ENCODE measurements around the gene RPS24. TPM values are rescaled to one million over a fixed set of nuclear protein-coding genes. Genes with fewer than 3 reads are reported as not detected.
A peak's percentile ranks its signal among the peaks of the same experiment; 100 is the strongest.

The RPS24 gene
- total RNA-seq, 4 donors from 2014 or later = 1,742 to 3,992 (median 2,045) TPM

DNA sequence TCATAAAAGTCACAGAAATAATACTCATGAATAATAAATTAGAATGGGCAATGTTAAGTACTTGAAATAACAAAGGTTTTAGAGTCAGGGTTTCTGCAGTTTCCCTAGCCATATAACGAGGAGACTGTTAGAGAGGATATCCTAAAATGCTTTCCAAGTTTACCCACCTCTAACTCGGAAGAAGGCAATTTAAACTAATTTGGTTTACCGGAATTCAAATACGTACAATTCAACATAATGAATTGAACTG, 351 bp upstream of the RPS24 start:
- intact Hi-C loops (cut with DNase I) = no loop called here
- no peak for DNase-seq
- peak overlapping the region in 2 of 3 donors; percentile 13 to 80 for H3K4me3 ChIP-seq (replicated peaks in 1 of 3)
- H3K36me3 ChIP-seq = peaks cover 29 to 30% of the 10 kb centered on the region in 2 donors
- peak overlapping the region in 2 of 3 donors; percentile 53 to 73 for H3K27ac ChIP-seq
- WGBS, 2 donors = 1% methylated on average over 4 of the region's 4 CpGs
- H3K4me1 ChIP-seq = peaks cover 20 to 21% of the 10 kb centered on the region in 2 donors
- no peaks in the 10 kb centered on the region for H3K27me3 ChIP-seq
- no peaks in the 10 kb centered on the region for H3K9me3 ChIP-seq
- TF ChIP-seq, protein P1, sequence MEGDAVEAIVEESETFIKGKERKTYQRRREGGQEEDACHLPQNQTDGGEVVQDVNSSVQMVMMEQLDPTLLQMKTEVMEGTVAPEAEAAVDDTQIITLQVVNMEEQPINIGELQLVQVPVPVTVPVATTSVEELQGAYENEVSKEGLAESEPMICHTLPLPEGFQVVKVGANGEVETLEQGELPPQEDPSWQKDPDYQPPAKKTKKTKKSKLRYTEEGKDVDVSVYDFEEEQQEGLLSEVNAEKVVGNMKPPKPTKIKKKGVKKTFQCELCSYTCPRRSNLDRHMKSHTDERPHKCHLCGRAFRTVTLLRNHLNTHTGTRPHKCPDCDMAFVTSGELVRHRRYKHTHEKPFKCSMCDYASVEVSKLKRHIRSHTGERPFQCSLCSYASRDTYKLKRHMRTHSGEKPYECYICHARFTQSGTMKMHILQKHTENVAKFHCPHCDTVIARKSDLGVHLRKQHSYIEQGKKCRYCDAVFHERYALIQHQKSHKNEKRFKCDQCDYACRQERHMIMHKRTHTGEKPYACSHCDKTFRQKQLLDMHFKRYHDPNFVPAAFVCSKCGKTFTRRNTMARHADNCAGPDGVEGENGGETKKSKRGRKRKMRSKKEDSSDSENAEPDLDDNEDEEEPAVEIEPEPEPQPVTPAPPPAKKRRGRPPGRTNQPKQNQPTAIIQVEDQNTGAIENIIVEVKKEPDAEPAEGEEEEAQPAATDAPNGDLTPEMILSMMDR (IDR thresholded peaks at IDR 0.05) = no peak
- no peak for TF ChIP-seq POLR2A (IDR thresholded peaks at IDR 0.05)

DNA sequence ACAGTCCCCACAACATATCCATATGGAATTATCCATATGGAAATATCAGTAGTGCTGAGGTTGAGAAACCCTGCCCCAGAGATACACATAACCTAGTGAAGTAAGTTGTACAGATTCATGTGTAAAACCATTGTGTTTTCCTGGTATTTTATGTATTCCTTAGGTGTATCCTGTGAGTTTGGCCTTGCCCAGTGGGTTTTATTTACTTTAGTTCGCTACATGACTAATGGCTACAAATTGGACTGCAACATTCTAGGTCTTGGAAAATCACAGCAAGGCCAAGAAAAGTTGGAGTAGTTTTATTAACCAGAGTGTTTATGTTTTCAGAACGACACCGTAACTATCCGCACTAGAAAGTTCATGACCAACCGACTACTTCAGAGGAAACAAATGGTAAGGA, 1.4 kb downstream of the RPS24 start:
- Histone ChIP-seq H3K36me3 (peaks cover 46 to 47% of the 10 kb centered on the region in 2 donors), H3K4me3 (replicated peaks in 1 of 3) (peak overlapping the region in 1 of 3 donors; percentile 80), H3K27ac (peak overlapping the region in 1 of 3 donors; percentile 72), H3K4me1 (peaks cover 10 to 12% of the 10 kb centered on the region in 2 donors), H3K27me3 (no peaks in the 10 kb centered on the region), H3K9me3 (no peaks in the 10 kb centered on the region)
- DNase-seq = no peak
- 80 to 84% methylated on average over 5 of the region's 5 CpGs for WGBS, 2 donors
- intact Hi-C loops (cut with DNase I) = no loop called here
- TF ChIP-seq, protein P1 (IDR thresholded peaks at IDR 0.05) = no peak
- no peak for TF ChIP-seq POLR2A (IDR thresholded peaks at IDR 0.05)

DNA sequence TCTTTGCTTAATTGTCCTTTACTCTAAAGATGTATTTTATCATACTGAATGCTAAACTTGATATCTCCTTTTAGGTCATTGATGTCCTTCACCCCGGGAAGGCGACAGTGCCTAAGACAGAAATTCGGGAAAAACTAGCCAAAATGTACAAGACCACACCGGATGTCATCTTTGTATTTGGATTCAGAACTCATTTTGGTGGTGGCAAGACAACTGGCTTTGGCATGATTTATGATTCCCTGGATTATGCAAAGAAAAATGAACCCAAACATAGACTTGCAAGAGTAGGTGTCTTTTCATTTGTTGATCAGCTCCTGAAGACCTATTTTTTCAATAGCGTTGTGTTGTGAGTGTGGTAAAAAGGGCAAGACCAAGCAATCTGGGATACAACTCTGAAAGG, 1.8 kb downstream of the RPS24 start:
- intact Hi-C loops (cut with DNase I) = no loop called here
- H3K4me1 ChIP-seq = peaks cover 8 to 10% of the 10 kb centered on the region in 2 donors
- no peak for TF ChIP-seq POLR2A (IDR thresholded peaks at IDR 0.05)
- TF ChIP-seq, protein P1 (IDR thresholded peaks at IDR 0.05) = no peak
- WGBS, 2 donors = 86 to 90% methylated on average over 5 of the region's 5 CpGs
- peaks cover 51% of the 10 kb centered on the region in 2 donors for H3K36me3 ChIP-seq
- H3K9me3 ChIP-seq = no peaks in the 10 kb centered on the region
- H3K27me3 ChIP-seq = no peaks in the 10 kb centered on the region
- no peak overlapping the region for H3K4me3 ChIP-seq (replicated peaks in 1 of 3)
- DNase-seq = no peak
- H3K27ac ChIP-seq = no peak overlapping the region

DNA sequence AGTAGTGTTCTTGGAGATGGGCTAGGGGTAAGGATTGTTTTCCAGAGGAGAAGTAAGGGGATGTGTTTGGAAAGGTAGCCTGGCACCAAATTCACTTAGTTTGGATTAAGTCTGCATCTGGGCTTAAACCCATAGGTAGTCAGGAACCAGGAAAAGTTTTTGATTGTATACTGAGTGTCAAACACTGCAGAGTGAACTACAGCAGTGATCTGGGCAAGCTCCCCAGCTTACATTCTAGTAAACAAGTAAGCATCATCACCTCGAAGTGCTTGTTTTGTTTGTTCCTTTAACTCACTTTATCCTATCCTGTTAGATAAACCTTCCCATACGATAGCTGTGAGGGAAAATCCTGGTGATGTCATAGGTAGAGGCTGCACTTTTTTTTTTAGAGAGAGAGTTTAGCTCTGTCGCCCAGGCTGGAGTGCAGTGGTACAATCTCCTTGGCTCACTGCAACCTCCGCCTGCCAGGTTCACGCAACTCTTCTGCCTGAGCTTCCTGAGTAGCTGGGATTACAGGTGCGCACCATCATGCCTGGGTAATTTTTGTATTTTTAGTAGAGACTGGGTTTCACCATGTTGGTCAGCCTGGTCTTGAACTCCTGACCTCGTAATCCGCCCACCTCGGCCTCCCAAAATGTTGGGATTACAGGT, 2.4 kb downstream of the RPS24 start:
- TF ChIP-seq, protein P1 (IDR thresholded peaks at IDR 0.05) = no peak
- WGBS, 2 donors = 83 to 85% methylated on average over 9 of the region's 9 CpGs
- Histone ChIP-seq H3K36me3 (peaks cover 56 to 57% of the 10 kb centered on the region in 2 donors), H3K27ac (no peak overlapping the region), H3K27me3 (no peaks in the 10 kb centered on the region), H3K9me3 (no peaks in the 10 kb centered on the region), H3K4me1 (peaks cover 8 to 10% of the 10 kb centered on the region in 2 donors), H3K4me3 (replicated peaks in 1 of 3) (no peak overlapping the region)
- intact Hi-C loops (cut with DNase I) = no loop called here
- DNase-seq = no peak

DNA sequence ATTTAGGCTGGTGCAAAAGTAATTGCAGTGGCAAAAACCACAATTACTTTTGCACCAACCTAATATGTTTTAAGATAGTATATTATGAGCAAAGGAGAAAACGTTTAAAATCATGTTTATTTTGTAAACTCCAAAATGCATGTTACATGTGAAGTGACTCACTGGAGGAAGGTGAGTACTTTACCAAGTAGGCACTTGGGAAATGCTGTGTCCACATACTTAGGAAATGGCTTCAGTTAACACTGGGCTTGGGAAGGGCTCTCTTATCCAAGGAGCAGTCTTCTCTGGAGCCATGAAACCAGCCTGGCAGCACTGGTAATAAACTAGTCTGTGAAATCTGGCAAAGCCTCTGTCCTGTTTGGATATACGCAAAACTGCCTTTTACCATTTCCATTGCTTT, 4.4 kb downstream of the RPS24 start:
- Histone ChIP-seq H3K4me1 (peaks cover 8 to 10% of the 10 kb centered on the region in 2 donors), H3K4me3 (replicated peaks in 1 of 3) (no peak overlapping the region), H3K9me3 (no peaks in the 10 kb centered on the region), H3K27ac (no peak overlapping the region), H3K36me3 (peaks cover 56 to 66% of the 10 kb centered on the region in 2 donors), H3K27me3 (no peaks in the 10 kb centered on the region)
- intact Hi-C loops (cut with DNase I) = no loop called here
- no peak for TF ChIP-seq POLR2A (IDR thresholded peaks at IDR 0.05)
- TF ChIP-seq, protein P1 (IDR thresholded peaks at IDR 0.05) = no peak
- DNase-seq = peak in 1 of 2 donors; percentile 23
- 57 to 60% methylated on average over 2 of the region's 2 CpGs for WGBS, 2 donors

Measured in thyroid gland (tissue), 4 donors.